Fibroblast of peridontal ligament (primary cell): Measurements from ENCODE around the gene TSPAN15.

Source experiments
- DNase-seq: peaks from one replicate; pipeline ENCODE4 v3.0.0-alpha.2; 2010; ENCODE audit errors: extremely low read depth

Gene TSPAN15

DNA sequence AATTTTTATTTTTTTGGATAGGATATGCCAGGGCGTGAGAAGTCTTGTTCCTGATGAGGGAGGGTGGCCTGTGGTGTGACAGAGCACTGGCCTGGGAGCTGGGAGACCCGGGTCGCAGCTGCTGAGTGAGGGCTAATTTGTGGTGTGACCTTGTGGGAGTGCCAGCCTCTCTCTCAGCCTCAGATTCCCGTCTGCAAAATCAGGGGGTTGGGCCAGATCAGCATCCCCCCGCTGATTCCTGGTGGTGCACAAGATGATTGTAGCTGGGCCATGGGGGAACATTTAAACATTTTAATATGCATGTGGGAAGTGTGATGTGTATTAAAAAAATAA lies 14.9 kb downstream of the TSPAN15 start:
- DNase-seq = no peak

DNA sequence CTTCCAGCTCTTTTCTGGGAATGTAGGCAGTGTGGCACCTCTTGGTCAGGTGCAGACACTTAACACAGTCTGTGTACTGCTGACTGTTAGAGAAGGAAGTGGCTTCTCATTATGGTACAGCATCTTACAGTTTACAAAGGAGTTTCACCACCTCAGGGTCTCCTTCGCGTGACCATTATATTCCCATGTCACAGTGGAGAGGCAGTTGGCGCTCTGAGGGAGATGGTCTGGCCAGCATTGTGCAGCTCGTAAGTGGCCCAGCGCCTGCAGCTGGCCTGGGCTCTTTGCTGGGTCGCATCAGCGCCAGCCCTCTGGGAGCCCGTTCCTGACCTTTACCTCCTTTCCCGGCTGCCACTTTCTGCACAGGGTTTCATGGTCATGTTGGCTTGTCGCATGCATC lies 15.4 kb downstream of the TSPAN15 start:
- no peak for DNase-seq

DNA sequence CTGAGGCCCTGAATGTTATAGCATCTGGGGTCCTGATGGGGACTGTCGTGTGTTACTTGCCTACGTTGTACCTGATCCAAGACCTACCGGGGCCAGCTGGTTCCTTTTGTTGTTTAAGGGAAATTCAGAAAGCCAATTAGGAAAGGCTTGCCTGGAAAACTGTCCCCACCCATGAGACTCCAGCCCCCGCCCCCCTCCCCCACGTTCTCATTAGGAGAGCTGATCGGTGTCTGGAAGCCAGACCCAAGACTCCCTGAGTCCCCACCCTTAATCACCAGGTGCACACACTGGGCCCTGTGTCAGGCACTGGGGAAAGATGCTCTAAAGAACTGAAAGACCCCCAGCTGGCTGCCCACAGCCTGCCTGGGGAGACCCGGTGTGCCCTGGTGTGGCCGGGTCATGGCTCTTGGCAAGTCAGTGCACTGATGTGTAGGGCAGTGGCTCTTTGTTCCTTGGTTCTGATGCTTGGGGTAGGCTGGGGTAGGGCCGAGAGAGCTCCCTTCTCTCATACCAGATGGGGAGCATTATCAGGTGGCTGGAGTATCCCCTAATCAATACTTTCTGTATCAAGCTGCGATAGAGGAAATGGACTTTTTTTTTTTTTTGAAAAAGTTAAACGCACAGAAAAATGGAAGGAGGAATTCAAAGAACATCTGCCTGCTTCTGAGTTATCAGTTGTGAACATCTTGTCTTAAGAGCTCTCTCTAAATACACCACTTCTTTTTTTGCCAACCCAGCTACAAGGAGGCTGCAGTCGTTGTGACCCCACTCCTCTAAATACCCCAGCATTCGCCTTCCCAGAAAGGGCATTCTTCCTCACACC lies 16.9 kb downstream of the TSPAN15 start:
- no peak for DNase-seq

DNA sequence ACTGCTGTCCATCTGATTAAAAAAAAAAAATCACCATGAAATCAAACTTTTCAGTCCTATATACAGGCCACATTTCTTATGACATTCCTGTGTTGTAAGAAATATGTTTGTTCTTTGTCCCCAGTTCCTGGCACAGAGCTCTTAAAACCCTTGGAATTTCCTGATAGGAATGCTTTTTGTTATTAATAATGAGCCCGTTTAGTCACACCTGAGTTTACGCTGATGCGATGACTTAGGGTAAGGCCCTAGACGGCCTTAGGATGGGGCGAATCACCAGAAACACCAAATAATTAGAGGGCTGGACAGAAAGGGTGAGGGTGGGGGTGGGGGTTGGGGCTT lies 17.5 kb downstream of the TSPAN15 start:
- DNase-seq = no peak

DNA sequence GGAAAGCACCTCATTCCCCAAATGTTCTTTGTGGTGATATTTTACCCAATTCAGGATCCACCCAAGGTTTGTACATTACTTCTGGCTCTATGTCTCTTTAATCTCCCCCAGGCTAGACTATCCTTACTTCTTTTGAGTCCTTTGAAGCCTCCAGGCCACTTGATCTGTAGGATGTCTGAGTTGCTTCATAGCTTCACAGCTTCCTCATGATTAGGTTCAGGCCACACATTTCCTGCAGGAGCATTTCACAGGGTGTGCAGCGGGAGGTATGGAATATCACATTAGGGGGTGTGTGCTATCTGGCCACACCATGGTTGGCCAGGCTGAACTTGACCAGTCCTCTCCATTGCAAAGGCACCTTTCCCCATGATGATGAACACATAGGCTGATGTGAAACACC lies 18.7 kb downstream of the TSPAN15 start:
- DNase-seq = no peak

DNA sequence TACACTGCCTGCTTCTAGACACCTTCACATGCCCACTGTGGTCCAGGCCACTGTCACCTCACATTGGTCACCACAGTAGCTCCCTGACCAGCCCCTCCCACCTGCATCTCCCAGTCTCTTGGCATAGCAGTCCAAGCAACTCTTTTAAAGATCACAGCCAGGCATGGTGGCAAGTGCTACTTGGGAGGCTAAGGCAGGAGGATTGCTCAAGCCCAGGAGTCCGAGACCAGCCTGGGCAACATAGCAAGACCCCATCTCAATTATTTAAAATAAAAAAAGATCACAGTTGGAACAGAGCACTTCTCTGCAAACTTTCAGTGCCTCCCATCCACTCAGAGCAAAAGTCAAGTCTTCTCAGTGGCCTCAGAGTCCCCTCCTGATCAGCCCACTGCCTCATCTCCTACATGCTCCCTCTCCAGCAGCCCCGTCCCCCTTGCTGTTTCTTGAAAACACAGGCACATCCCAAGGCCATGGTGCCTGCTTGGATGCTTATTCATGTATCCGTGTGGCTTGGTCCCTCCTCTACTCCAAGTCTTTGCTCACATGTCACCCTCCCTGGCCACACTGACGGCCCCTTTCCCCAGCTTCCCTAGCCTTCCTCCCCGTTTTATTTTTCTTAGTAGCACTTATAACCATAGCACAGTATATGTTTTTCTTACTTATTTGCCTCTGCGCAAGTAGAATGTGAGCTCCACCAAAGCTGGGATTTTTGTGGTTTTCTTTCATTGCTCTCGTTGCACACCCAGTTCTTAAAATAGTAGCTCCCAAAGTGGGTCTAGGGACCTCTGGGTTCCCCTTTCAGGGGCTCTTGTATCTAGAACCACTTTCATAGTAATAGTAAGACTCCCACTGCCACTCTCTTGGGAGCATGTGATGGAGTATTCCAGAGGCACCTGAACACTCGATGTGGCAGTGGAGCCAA lies 19.5 kb downstream of the TSPAN15 start:
- no peak for DNase-seq

DNA sequence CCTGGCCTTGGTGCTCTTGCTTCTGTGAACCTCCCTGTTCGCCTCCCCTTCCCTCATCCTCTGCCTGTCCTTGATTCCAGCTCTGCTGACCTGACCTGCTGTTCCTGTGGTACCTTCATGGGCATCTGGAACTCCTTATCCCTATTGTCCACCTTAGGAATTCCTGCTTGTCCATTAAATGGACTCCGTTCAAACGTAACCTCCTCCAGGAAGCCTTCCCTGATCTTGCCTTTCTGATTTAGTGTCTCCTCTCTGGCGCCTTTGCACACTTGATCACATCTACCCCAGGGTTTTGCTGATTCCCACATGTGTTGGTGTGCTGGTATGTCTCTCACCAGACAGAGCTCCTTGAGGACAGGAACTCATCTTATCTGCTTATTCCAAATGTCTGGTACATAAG lies 20.9 kb downstream of the TSPAN15 start:
- no peak for DNase-seq

DNA sequence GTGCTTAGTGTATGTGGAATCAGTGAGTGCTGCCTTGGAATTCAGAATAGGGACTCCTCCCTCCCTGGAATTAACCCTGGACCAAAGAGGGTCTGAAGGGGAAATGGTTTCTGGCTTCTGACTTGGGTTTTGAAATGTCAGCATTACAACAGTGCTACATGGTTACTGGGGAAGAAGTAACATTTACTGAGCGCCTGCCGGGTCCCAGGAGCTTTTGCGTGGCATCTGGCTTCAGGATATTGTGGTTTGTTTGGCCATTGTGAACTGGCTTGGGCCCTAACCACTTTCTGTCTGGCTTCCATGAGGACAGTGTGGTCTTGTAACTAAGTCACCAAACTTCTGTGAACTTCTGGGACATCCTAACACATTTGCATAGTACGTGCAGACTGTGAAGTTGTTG lies 21.3 kb downstream of the TSPAN15 start:
- peak; percentile 52 for DNase-seq

DNA sequence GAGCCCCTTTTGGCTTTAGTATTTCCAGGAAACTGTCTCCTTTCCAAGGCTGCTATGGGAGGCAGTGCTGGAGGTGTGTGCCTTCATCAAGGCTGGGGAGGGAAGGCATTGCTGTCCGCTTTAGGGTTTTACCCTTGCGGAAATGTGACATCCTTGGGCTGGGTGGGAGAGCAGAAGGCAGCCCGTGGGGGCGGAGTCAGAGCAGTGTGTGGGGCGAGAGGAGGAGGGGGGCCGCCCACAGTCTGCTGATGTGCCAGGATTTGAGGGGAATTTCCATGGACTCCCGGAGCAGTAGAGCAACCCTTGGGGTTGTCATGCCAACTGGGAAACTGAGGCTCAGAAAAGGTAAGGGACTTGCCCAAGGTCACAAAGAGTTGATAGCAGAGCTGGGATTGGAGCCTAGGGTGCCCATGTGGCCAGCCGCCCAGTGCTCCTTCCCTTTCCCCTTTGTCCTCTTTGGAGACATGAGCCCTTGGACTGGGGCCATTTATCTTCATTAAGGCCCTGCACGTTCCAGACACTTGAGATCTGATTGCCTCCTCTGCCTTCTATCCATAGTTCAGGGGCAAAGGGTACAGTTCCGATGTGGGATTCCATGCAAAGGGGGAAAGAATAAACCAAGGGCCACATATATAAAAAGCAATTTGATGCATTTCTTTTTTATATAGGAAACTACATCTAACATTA lies 22.2 kb downstream of the TSPAN15 start:
- no peak for DNase-seq

DNA sequence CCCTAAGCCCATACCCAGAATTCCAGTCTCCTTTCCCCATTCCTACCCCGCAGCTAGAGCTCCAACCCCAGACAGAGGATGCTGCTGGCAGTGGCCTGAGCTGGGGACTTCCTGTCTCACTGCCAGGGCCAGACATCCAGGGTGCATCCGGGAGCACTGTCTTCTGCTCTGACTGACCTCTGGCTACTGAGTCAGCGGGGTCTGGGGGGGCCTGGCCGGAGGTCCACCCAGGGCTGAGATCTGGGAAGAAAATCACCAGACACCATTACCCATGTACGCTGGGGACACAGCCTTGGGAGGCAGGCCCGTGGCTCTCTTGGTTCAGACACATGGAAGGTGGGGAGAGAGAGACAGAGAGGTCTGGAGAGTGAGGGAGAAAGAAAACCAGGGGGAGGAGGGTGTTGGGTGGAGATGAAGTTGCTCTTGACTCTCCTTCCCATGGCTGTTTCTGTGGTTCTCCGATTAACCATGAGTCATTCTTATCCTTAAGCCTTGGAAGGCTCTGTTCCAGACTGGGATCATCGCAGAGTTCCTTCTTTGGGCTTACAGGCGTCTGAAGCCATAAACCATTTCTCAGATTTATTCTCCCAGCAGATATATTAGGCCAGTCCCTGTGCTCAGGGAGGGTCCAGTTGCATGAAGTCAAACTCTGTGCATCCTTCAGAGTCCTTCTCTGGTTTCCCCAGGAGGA lies 23.6 kb downstream of the TSPAN15 start:
- peak; percentile 76 for DNase-seq

DNA sequence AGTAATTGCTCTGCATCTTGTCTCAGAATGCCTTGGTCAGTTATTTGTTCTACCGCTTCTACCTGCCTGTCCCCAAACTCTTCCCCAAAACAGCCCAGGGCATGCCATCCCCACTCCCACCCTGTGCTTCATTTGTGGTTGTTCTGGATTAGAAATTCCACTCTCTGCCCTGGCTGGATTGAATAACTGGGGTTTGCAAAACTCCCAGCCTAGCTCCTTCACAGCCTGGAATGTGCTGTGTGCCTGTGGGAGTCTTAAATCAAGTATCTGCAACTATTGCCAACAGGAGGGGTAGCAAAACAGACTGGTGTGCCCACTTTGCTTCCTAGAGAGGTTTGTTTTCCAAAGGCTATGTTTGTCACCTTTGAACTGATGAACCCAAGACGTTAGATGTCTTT lies 24.2 kb downstream of the TSPAN15 start:
- DNase-seq = no peak

DNA sequence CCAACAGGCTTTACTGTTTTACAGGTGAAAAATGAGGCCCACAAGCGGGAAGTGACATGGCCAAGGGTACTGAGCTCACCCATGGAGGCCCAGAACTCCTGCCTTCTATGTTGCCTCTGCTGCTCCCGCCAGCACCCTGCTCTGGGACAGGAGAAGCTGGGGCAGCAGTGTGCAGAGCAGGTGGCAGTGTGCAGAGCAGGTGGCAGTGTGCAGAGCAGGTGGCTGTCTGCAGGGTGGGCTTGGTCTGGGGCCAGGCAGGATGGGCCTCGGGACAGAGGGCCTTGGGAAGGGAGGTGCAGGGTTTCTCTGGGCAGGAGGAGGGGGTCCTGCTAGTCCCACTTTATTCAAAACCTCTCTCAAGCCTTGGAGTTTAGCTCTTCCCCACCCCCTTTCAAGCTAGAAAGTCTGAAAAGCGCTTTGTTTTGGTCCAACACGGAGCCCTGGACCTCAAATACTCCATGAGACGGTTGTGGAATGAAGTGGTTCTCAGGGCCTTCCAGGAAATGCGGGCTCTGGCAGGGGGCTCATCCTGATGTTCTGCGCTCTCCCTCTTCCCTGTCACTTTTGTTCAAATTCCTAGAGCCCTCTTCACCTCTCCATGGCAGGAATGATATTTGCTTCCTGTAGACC lies 26.8 kb downstream of the TSPAN15 start:
- DNase-seq = no peak

DNA sequence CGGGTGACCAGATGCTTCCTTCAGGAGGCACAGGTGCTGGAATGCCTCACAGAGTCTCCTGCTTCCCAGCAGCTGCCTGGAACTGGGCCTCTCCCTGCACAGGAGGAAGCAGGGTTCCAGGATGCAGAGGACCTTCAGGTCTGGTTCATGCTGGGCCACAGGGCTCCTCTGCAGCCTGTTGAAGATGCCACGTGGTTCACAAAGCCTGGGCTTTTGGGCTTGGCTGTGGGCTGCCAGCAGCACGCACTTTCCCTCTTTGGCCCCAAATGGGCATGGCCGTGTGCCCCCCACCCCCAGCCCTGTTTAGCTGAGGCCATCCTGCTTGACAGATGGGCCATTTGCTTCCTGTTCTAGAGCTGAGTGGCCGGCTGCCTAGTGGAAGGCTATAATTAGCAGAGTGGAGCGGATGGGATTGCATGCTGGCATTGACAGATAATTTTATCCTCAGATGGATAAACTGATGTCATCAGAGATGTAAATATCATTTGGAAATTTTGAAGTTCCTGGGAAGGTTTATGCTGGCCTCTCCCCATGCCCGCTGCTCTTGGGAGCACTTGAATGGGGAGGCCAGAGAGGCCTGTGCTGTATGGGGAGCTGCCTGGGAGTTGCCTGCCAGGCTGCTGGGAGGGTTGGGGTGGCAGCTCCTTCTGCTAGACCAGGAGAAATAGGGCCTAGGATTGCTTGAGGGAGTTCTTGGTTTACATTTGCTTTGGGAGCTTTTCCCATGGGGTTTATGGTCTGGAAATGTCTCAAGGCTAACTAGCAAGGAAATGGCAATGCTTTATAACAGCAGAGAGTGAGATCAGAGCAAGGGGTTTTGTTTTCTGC lies 28.2 kb downstream of the TSPAN15 start:
- peak; percentile 60 for DNase-seq

DNA sequence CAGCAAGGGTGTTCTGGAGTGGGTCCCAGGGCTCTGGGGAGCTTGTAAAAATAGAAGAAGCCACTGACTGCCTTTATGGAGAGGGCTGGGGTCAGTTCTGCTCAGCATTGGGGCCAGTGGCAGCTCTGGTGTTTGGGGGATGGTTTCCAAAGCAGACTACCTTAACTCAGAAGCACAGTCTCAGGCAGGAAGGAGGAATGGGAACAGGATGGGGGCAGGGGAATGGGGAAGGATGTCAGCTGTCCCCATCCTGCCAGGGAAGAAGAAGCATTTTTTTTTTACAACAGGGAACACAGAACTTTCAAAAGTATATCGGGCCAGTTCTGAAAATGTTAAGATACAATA lies 28.8 kb downstream of the TSPAN15 start:
- no peak for DNase-seq

DNA sequence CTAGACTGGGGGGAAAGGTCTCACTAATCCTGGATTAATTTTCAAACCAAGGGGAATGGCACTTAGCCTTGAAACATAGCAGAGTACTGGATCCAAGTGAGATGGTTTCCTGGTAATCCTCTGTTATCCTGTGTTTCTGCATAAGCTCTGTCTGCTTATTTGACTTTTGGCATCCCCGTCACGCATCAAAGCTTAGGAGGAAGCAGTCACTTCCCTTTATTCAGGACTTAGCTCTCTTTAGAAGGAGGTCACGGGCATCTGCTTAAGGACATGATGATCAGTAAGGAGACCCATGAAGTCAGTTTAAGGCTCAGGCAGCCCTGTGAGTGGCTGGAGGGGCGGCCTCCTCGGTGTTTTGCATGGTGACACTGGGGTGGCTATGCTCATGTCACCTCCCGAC lies 30.0 kb downstream of the TSPAN15 start:
- no peak for DNase-seq

DNA sequence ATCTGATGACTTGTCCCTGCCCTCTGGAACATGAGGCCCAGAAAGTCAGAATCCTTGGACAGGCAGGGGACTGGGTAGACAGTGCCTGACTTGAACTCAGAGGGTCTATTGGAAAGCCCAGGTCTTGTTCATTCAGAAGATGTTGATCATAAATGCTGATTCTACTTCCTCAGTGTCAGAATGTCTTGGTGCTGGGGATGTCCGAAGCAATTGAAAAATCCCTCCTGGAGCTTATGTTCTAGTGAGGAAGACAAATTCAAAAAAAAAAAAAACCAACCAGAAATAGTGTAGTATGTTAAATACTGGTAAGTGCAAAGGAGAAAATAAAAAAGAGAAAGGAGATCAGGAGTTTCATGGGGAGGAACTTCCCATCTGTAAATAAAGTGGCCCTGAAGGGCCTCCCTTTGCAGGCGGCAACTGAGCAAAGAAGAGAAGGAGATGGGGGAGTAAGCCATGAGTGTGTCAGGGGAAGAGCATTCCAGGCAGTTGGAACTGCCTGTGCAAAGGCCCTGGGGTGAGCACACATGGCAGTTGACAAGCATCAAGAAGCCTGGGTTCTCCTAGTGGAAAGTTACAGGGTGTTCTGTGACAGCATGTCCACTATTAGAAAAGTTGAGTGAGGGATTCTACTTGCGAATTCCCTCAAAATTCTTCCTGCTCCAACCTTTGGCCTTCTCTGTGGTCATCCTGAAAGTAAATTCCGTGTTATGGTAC lies 30.7 kb downstream of the TSPAN15 start:
- no peak for DNase-seq

DNA sequence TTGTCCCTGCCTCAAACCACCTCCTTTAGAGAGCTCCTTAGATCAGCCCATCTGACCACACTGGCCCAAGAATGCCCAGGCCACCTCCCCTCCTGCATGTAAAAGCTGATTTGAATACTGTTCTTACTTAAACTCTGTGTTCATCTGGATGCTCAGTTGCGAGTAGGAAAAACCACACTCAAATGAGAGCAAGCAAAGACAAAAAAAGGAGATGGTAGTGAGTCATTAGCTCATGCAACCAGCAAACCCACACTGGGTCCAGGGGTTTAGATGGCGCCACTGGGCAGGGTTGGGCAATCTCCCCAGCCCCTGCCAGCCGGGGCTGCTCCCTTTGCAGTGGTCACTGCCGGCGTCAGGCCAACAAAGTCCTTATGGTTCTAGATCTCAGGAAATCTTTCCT lies 32.7 kb downstream of the TSPAN15 start:
- no peak for DNase-seq

DNA sequence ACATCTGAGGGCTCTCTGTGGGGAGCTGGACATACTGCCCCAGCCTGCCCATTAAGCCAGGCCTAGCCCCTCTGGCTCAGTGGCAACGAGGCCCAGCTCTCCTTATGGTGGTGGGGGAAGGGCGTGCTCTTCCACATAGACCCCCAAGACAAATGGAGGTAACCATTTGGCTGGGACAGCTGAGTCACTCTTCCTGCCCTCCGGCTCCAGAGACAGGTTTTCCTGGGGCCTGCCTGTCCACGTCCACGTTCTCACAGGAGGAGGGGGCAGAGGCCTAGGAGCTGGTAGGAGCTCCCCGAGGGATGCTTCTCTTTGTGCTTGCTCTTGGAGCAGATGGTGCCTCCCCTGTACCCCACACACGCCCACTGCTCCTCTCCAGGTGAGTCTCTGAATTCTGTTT lies 33.5 kb downstream of the TSPAN15 start:
- DNase-seq = no peak

DNA sequence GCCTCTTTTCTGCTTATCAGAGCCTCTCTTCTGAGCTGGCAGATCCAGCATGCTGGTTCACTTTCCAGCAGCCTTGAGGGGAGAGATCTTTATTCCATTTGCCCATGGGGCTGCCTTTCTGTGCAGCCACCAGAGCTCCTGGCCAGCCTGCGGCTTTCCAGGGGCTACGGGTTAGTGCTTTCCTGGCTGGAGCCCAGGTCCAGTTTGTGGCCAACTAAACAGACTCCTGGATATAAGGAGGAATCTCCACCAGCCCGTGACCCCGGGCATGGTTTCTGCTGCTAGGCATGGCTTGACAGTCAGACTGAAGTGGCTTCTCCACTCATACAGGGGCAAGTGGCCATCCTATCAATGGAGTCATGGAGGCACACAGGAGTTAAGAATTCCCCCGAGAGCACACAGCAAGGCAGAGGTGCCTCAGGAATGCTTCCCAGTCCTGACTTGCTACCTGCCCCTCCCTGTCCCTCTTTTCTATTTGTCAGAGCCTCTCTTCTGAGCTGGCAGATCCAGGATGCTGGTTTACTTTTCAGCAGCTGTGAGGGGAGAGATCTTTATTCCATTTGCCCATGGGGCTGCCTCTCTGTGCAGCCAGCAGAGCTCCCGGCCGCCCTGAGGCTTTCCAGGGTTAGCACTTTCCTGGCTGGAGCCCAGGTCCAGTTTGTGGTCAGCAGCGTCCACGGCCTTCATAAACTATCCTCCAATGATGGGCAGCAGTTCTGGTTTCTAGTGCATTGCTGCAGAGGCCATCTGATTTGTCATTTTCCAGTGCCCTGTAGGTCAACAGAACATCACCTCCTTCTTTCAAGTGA lies 35.9 kb downstream of the TSPAN15 start:
- DNase-seq = no peak
